Esophagus squamous epithelium (tissue), 4 donors: ENCODE data around the gene FAM163A.

Experiments
- CTCF ChIP-seq, 6 experiments: fragments of 450-650 bp in 4 of 6; fragments of 200-600 bp in 2 of 6; sonication (generic) in 2 of 6; IDR thresholded peaks; one replicate each; pipeline ENCODE4 v1.5.1; 2016 to 2019; ENCODE audit warnings: antibody characterized with exemption in 6 of 6, mild to moderate bottlenecking in 4 of 6, moderate library complexity in 4 of 6
- POLR2A ChIP-seq, 4 donors: fragments of 450-650 bp; IDR thresholded peaks; one replicate each; pipeline ENCODE4 v1.6.1; 2017; ENCODE audit warnings: antibody characterized with exemption in 4 of 4, mild to moderate bottlenecking in 4 of 4, moderate library complexity in 3 of 4

GRCh38 chr1:179848233-179848632 lies 105.1 kb downstream of the FAM163A start:
- no peak for TF ChIP-seq CTCF (IDR thresholded peaks at IDR 0.05)
- no peak for TF ChIP-seq POLR2A (IDR thresholded peaks at IDR 0.05)
